HG03139 (cell line): ENCODE data around the gene PCDHB11.
"Not testable (repeated sequence)": the region's sequence is repeated elsewhere in the genome, so short reads cannot be mapped to it uniquely, and the experiment has no call there.

Experiments
- ATAC-seq: cut with Tn5 transposase; IDR thresholded peaks from one replicate; pipeline ENCODE4 v1.9.1; 2021; ENCODE audit not compliant: unreplicated experiment

Gene PCDHB11

DNA sequence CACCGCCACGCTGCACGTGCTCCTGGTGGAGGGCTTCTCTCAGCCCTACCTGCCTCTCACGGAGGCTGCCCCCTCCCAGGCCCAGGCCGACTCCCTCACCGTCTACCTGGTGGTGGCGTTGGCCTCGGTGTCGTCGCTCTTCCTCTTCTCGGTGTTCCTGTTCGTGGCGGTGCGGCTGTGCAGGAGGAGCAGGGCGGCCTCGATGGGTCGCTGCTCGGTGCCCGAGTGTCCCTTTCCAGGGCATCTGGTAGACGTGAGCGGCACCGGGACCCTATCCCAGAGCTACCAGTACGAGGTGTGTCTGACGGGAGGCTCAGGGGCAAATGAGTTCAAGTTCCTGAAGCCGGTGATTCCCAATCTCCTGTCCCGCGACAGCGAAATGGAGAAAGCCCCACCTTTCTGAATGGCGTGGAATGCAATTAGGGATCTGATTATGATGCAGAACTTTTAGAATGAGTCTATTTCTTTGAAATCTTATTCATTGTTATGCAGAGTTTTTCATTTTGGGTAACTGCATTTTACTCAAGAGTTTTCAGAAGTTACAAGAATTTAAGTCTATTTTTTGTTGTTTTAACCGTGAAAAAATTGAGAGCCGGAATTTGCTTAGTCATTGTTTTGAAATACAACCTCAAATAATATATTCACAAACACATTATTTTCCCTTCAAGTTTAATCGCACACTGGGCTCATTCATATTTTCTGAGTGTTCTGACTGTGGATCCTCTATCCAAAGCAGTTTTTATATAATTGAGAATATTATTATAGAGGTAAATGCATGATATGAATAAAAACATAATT is 37.3 kb downstream of the PCDHB11 start:
- ATAC-seq = no peak

DNA sequence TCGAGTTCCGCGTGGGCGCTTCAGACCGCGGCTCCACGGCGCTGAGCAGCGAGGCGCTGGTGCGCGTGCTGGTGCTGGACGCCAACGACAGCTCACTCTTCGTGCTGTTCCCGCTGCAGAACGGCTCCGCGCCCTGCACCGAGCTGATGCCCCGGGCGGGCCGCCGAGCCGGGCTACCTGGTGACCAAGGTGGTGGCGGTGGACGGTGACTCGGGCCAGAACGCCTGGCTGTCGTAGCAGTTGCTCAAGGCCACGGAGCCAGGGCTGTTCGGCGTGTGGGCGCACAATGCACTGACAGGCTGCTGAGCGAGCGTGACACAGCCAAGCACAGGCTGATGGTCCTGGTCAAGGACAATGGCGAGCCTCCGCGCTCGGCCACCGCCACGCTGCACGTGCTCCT is 42.1 kb downstream of the PCDHB11 start:
- ATAC-seq = no peak

DNA sequence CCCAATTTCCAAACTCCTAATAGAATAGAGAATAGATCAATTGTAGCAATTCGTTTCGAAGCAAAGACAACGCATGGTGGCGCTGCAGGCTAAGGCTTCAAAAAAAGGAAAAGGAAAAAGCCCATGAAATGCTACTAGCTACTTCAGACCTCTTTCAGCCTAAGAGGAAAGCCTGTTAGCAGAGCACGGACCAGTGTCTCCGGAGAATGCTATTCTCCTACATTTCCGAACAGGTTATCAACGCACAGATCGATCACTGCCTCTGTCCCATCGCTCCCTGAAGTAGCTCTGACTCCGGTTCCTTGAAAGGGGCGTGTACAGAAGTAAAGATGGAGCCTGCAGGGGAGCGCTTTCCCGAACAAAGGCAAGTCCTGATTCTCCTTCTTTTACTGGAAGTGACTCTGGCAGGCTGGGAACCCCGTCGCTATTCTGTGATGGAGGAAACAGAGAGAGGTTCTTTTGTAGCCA is 45.9 kb downstream of the PCDHB11 start, which contains the start of gene PCDHB15:
PCDHB15 (plus strand) TSS at position 146 of the 468 bp plus-strand sequence; CDS start at position 330, 184 bp downstream.
- ATAC-seq = no peak

DNA sequence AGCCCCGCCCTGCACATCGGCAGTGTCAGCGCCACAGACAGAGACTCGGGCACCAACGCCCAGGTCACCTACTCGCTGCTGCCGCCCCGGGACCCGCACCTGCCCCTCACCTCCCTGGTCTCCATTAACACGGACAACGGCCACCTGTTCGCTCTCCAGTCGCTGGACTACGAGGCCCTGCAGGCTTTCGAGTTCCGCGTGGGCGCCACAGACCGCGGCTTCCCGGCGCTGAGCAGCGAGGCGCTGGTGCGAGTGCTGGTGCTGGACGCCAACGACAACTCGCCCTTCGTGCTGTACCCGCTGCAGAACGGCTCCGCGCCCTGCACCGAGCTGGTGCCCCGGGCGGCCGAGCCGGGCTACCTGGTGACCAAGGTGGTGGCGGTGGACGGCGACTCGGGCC is 47.5 kb downstream of the PCDHB11 start:
- not testable (repeated sequence) for ATAC-seq

DNA sequence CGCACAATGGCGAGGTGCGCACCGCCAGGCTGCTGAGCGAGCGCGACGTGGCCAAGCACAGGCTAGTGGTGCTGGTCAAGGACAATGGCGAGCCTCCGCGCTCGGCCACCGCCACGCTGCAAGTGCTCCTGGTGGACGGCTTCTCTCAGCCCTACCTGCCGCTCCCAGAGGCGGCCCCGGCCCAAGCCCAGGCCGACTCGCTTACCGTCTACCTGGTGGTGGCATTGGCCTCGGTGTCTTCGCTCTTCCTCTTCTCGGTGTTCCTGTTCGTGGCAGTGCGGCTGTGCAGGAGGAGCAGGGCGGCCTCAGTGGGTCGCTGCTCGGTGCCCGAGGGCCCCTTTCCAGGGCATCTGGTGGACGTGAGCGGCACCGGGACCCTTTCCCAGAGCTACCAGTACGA is 48.0 kb downstream of the PCDHB11 start:
- not testable (repeated sequence) for ATAC-seq

DNA sequence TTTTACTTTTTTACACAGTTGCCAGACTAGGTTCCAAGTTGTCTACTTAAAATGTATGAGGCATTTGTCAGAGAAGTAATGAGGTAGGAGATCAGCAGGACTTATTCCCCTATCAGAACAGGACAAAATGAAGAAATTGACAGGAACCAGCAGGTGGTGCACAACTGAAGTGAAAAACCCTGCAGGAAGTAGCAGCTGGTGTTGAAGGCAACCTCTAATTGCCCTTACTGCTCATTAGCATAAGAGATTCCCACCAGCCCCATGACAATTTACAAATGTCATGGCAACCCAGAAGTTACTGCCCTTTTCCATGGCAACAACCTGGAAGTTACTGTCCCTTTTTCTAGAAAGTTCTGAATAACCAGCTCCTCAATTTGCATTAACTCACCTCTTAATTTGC is 51.1 kb downstream of the PCDHB11 start:
- no peak for ATAC-seq
